H1 (cell line): ENCODE data around the gene MAFB. TPM values are rescaled to one million over a fixed set of nuclear protein-coding genes. Genes with fewer than 3 reads are reported as not detected.

Source experiments
- CTCF ChIA-PET: fragments of 300-600 bp; sonication (Branson Sonifier 250); formaldehyde crosslinking; loops from one replicate; lab custom pipeline; 2021; ENCODE audit not compliant: partially characterized antibody; lab: Charles Lee
- POLR2A ChIA-PET: fragments of 300-600 bp; sonication (Branson Sonifier 250); formaldehyde crosslinking; loops from one replicate; lab custom pipeline; 2021; ENCODE audit warnings: inconsistent platforms; ENCODE audit not compliant: partially characterized antibody; lab: Charles Lee
- DNase-seq, 2 experiments: peaks; one replicate each; pipeline versions ENCODE4 v3.0.0 to v3.0.0-alpha.2; 2010 to 2022; ENCODE audit warnings: low spot score in 2 of 2, low read depth in 1 of 2, mixed read lengths in 1 of 2
- FAIRE-seq: peaks from 2 replicates; lab custom pipeline; 2011; peaks lifted over from hg19 to GRCh38; lab: Jason Lieb, UNC
- H2AFZ ChIP-seq: 2 replicates; pipeline ENCODE4 v1.8.1; 2012; ENCODE audit warnings: low read length, inconsistent platforms
- H2AK5ac ChIP-seq: 2 replicates; pipeline ENCODE4 v1.6.1; 2013; ENCODE audit warnings: low read depth, low read length
- H2BK120ac ChIP-seq: replicated peaks from 2 replicates; pipeline ENCODE3; 2013; ENCODE audit warnings: low read depth, low read length, inconsistent platforms
- H2BK12ac ChIP-seq: 2 replicates; pipeline ENCODE4 v1.6.1; 2013; ENCODE audit warnings: low read depth, low read length
- H2BK15ac ChIP-seq: 2 replicates; pipeline ENCODE4 v1.6.1; 2013; ENCODE audit warnings: low read length
- H2BK20ac ChIP-seq: 2 replicates; pipeline ENCODE4 v1.6.1; 2013; ENCODE audit warnings: low read length
- H2BK5ac ChIP-seq: 2 replicates; pipeline ENCODE4 v1.6.1; 2013; ENCODE audit warnings: low read depth, low read length
- H3K14ac ChIP-seq: 2 replicates; pipeline ENCODE4 v1.6.1; 2013; ENCODE audit warnings: inconsistent platforms; ENCODE audit not compliant: insufficient read length
- H3K18ac ChIP-seq: 2 replicates; pipeline ENCODE4 v1.6.1; 2013; ENCODE audit warnings: low read length; ENCODE audit errors: extremely low read depth
- H3K23ac ChIP-seq: 2 replicates; pipeline ENCODE4 v1.6.1; 2013; ENCODE audit warnings: inconsistent platforms; ENCODE audit not compliant: insufficient read length
- H3K23me2 ChIP-seq: 2 replicates; pipeline ENCODE4 v1.6.1; 2013; ENCODE audit warnings: low read depth, low read length
- H3K27ac ChIP-seq: 2 replicates; pipeline ENCODE4 v1.6.1; 2011; ENCODE audit warnings: low read depth, low read length, inconsistent platforms
- H3K27me3 ChIP-seq, 4 experiments: replicated peaks in 1 of 4; 1 replicate in 1 of 4; 2 replicates in 3 of 4; pipeline versions ENCODE4 v1.6.1 to v1.8.1; 2011 to 2013; ENCODE audit warnings: low read length in 3 of 4, mild to moderate bottlenecking in 3 of 4, inconsistent platforms in 2 of 4, mixed read lengths in 2 of 4, moderate library complexity in 1 of 4; ENCODE audit not compliant: control insufficient read depth in 3 of 4, insufficient read depth in 3 of 4; ENCODE audit errors: extremely low read depth in 1 of 4
- H3K36me3 ChIP-seq, 4 experiments: 2 replicates each; pipeline versions ENCODE4 v1.6.1 to v1.8.1; 2011 to 2013; ENCODE audit warnings: mild to moderate bottlenecking in 4 of 4, low read length in 3 of 4, moderate library complexity in 2 of 4, control low read depth in 1 of 4, inconsistent platforms in 1 of 4; ENCODE audit not compliant: insufficient read depth in 4 of 4, control insufficient read depth in 2 of 4
- H3K4ac ChIP-seq: replicated peaks from 2 replicates; pipeline ENCODE3; 2013; ENCODE audit warnings: low read length, low read depth, mixed read lengths, inconsistent platforms; ENCODE audit not compliant: insufficient read length
- H3K4me1 ChIP-seq, 4 experiments: replicated peaks in 1 of 4; 1 replicate in 1 of 4; 2 replicates in 3 of 4; pipeline versions ENCODE4 v1.6.1 to v1.8.1; 2011 to 2013; ENCODE audit warnings: low read length in 3 of 4, inconsistent platforms in 2 of 4, mixed read lengths in 1 of 4; ENCODE audit not compliant: insufficient read depth in 4 of 4, control insufficient read depth in 3 of 4
- H3K4me2 ChIP-seq, 2 experiments: 2 replicates each; pipeline versions ENCODE4 v1.6.1 to v1.8.1; 2011 to 2013; ENCODE audit warnings: low read depth in 2 of 2, low read length in 2 of 2, control low read depth in 1 of 2, inconsistent platforms in 1 of 2, mild to moderate bottlenecking in 1 of 2; ENCODE audit not compliant: insufficient read depth in 1 of 2
- H3K4me3 ChIP-seq, 4 experiments: fragments of 200-600, 300-600 bp in 1 of 4; sonication (generic), shearing (Covaris generic), sonication (Bioruptor Twin) in 1 of 4; 2 replicates each; pipeline versions ENCODE4 v1.5.1 to v1.8.1; 2011 to 2016; ENCODE audit warnings: low read length in 4 of 4, low read depth in 3 of 4, control low read depth in 2 of 4, inconsistent platforms in 2 of 4, mild to moderate bottlenecking in 2 of 4, mixed read lengths in 1 of 4, moderate library complexity in 1 of 4; ENCODE audit not compliant: insufficient read depth in 2 of 4; ENCODE audit errors: extremely low read depth in 1 of 4
- H3K56ac ChIP-seq: replicated peaks from 2 replicates; pipeline ENCODE3; 2013; ENCODE audit warnings: low read depth, mild to moderate bottlenecking, mixed read lengths, low read length, inconsistent platforms; ENCODE audit not compliant: insufficient read length
- H3K79me1 ChIP-seq: 2 replicates; pipeline ENCODE4 v1.6.1; 2013; ENCODE audit warnings: low read depth, low read length, control low read depth
- H3K79me2 ChIP-seq, 2 experiments: 2 replicates each; pipeline versions ENCODE4 v1.6.1 to v1.8.1; 2012 to 2013; ENCODE audit warnings: low read length in 2 of 2, mild to moderate bottlenecking in 2 of 2, inconsistent platforms in 1 of 2; ENCODE audit not compliant: insufficient read depth in 2 of 2, control insufficient read depth in 1 of 2
- H3K9ac ChIP-seq, 4 experiments: replicated peaks in 1 of 4; 1 replicate in 1 of 4; 2 replicates in 3 of 4; pipeline versions ENCODE4 v1.6.1 to v1.8.1; 2011 to 2013; ENCODE audit warnings: low read depth in 3 of 4, low read length in 3 of 4, control low read depth in 2 of 4, mild to moderate bottlenecking in 2 of 4, moderate library complexity in 2 of 4, inconsistent platforms in 1 of 4; ENCODE audit errors: extremely low read depth in 1 of 4
- H3K9me3 ChIP-seq, 2 experiments: 2 replicates each; pipeline versions ENCODE4 v1.6.1 to v1.8.1; 2012 to 2013; ENCODE audit warnings: mild to moderate bottlenecking in 2 of 2, moderate library complexity in 2 of 2, control low read depth in 1 of 2, inconsistent platforms in 1 of 2, low read depth in 1 of 2, low read length in 1 of 2, mixed read lengths in 1 of 2; ENCODE audit not compliant: insufficient read depth in 2 of 2
- H4K20me1 ChIP-seq, 2 experiments: replicated peaks in 1 of 2; 2 replicates each; pipeline versions ENCODE3 to v1.8.1; 2011 to 2013; ENCODE audit warnings: inconsistent platforms in 2 of 2, low read length in 2 of 2, mild to moderate bottlenecking in 1 of 2; ENCODE audit not compliant: insufficient read depth in 2 of 2, control insufficient read depth in 1 of 2
- H4K5ac ChIP-seq: 2 replicates; pipeline ENCODE4 v1.6.1; 2013; ENCODE audit warnings: low read length, low read depth, mixed read lengths, inconsistent platforms; ENCODE audit not compliant: insufficient read length
- H4K8ac ChIP-seq: 2 replicates; pipeline ENCODE4 v1.8.0; 2013; ENCODE audit warnings: mild to moderate bottlenecking, moderate library complexity, low read length, inconsistent platforms; ENCODE audit not compliant: insufficient read depth; ENCODE audit errors: extremely low read depth
- H4K91ac ChIP-seq: replicated peaks from 2 replicates; pipeline ENCODE3; 2013; ENCODE audit warnings: low read length, mixed read lengths, inconsistent platforms; ENCODE audit not compliant: insufficient read length
- CTBP2 ChIP-seq: IDR thresholded peaks from 2 replicates; pipeline ENCODE4 v1.7.0; 2011; ENCODE audit warnings: borderline replicate concordance, mild to moderate bottlenecking, moderate library complexity, mixed read lengths, low read length; ENCODE audit not compliant: insufficient read depth, insufficient read length
- HDAC6 ChIP-seq: IDR thresholded peaks from one replicate; pipeline ENCODE4 v1.7.1; 2012; ENCODE audit warnings: low read depth, mild to moderate bottlenecking, inconsistent platforms, low read length, moderate library complexity
- NRF1 ChIP-seq: IDR thresholded peaks from 2 replicates; pipeline ENCODE4 v1.6.1; 2011; ENCODE audit warnings: mild to moderate bottlenecking, low read depth, low read length, improper control_type of control experiment
- RFX5 ChIP-seq: IDR thresholded peaks from 2 replicates; pipeline ENCODE4 v1.6.1; 2011; ENCODE audit warnings: low read depth, low read length, improper control_type of control experiment, borderline replicate concordance
- SP4 ChIP-seq: IDR thresholded peaks from 2 replicates; pipeline ENCODE4 v1.6.1; 2012; ENCODE audit warnings: low read length, inconsistent platforms
- WGBS, 2 experiments: shearing (Covaris generic) in 1 of 2; methylation state at CpG; one replicate each; pipeline versions ENCODE4 v1.1.6 to v1.1.7; 2013 to 2015; ENCODE audit warnings: low lambda C conversion rate in 2 of 2, mixed read lengths in 2 of 2, inconsistent platforms in 1 of 2, low coverage in 1 of 2, missing lambda C conversion rate in 1 of 2; ENCODE audit not compliant: insufficient replicate concordance in 2 of 2, insufficient coverage in 1 of 2, insufficient read length in 1 of 2; ENCODE audit errors: extremely low coverage in 1 of 2, missing lambda C conversion rate in 1 of 2; 5-methylcytosine and 5-hydroxymethylcytosine counted together
- polyA plus RNA-seq, 7 experiments: library from polyadenylated mRNA; depleted of rRNA in 3 of 7; stranded (reverse) in 5 of 7; unstranded in 2 of 7; fragments of >200 nt in 5 of 7; fragments of 200-250 nt in 2 of 7; gene quantifications; 1 replicate in 5 of 7; 2 replicates in 1 of 7; 4 replicates in 1 of 7; pipeline versions ENCODE4 v1.2.1 to v1.2.3, GENCODE V29; 2011 to 2013; ENCODE audit warnings: missing spikeins in 2 of 7, mixed read lengths in 2 of 7
- total RNA-seq: library from RNA; stranded (reverse); fragmentation: NEBNext Ultra II Directional; extraction: Animal tissue kit (Norgen Biotek cat#: 25700); gene quantifications from 2 replicates; pipeline ENCODE4 v1.2.1, GENCODE V29; 2021
- TF ChIP-seq, protein P1 (sequence below), 3 experiments: IDR thresholded peaks; 1 replicate in 2 of 3; 2 replicates in 1 of 3; pipeline versions ENCODE4 v1.5.1 to v1.6.1; 2011; ENCODE audit warnings: low read length in 3 of 3, mild to moderate bottlenecking in 3 of 3, inconsistent platforms in 2 of 3, low read depth in 1 of 3, moderate library complexity in 1 of 3; ENCODE audit not compliant: insufficient read depth in 1 of 3; ENCODE audit errors: control extremely low read depth in 1 of 3
- TF ChIP-seq, protein P2 (sequence below): IDR thresholded peaks from 2 replicates; pipeline ENCODE4 v1.6.1; 2012; ENCODE audit warnings: low read length, inconsistent platforms

Gene MAFB
- total and polyA plus RNA-seq, 2 of the 8 experiments (the other 6 are each of a cell fraction or from before 2014, with no cell fraction given) = 0.83 to 1.8 TPM

DNA sequence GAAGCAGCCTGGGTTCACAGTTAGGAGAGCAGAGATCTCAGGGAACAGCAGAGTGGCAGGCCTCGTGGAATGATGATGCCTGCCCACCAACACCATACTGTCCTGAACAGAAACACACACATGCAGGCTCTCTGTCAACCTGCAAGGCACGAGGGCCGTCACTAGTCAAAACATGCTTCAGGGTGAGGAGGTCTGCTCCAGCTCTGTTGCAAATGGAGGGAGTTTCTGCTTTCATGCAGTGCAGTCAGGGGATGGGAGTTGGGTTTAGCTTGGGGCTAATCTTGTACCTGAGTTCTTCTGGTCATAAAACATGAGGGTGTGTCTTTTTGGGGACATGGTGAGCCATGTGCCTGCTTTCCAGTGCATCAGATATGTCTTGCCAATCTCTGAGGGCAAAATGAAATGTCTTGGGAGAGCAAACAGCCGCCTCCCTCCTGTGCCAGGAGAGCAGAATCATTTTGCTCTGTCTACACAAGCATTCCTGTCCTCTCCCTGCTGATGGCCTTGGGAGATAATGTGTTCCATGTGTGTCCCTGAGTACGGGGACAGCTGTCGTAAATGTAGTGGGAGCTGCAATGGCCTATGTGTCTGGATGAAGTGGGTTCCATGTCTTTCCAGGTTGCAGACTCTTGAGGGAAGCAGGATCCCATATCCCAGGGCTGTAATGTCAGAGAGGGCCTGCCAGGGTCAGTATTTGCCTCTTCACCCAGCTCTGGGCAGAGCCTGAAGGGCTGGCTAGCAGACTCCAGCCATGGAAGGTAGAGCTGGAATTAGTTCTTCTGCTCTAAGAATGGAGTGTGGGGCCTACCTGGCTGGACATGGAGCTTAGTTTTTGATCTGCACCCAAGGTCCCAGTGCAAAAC, 40.6 kb downstream of the MAFB start:
- H2BK5ac ChIP-seq = no peak overlapping the region
- no peaks in the 10 kb centered on the region for H4K20me1 ChIP-seq
- H3K56ac ChIP-seq = no peak overlapping the region
- H3K4me2 ChIP-seq = no peak overlapping the region
- no peak overlapping the region for H4K5ac ChIP-seq
- no peaks in the 10 kb centered on the region for H3K23me2 ChIP-seq
- no peaks in the 10 kb centered on the region for H3K79me2 ChIP-seq
- POLR2A ChIA-PET = no interaction called here
- H2BK15ac ChIP-seq = no peak overlapping the region
- no peak overlapping the region for H3K14ac ChIP-seq
- H2BK12ac ChIP-seq = 0 out of 2 replicates have a peak overlapping the region, but pooled peaks have one; percentile 3
- H4K8ac ChIP-seq = no peak overlapping the region
- FAIRE-seq = no peak
- no peaks in the 10 kb centered on the region for H3K36me3 ChIP-seq
- no peak overlapping the region for H3K27ac ChIP-seq
- H3K4me1 ChIP-seq = no peaks in the 10 kb centered on the region; a peak in 1 of 7 replicates
- no peak overlapping the region for H3K9ac ChIP-seq
- no peak overlapping the region for H2BK120ac ChIP-seq
- H3K27me3 ChIP-seq = no peaks in the 10 kb centered on the region
- no peak overlapping the region for H3K18ac ChIP-seq
- H3K4ac ChIP-seq = no peak overlapping the region
- no peak overlapping the region for H3K23ac ChIP-seq
- H3K9me3 ChIP-seq = no peaks in the 10 kb centered on the region
- no peak overlapping the region for H4K91ac ChIP-seq
- CTCF ChIA-PET = interaction anchor here (0.7 to 1.6 kb wide), 7 partner anchors 8 to 384 kb away, joined by 3 to 4 read pairs (median 3); no protein-coding TSS in a partner anchor
- no peak overlapping the region for H2AFZ ChIP-seq
- no peak overlapping the region for H2AK5ac ChIP-seq
- no peak overlapping the region for H3K4me3 ChIP-seq
- H3K79me1 ChIP-seq = no peaks in the 10 kb centered on the region
- no peak for DNase-seq
- 89% methylated on average over 6 of the region's 6 CpGs; no CpG with 5 or more reads in 1 of the 2 experiments for WGBS, 2 experiments
- no peak overlapping the region for H2BK20ac ChIP-seq
- no peak for TF ChIP-seq SP4
- TF ChIP-seq RFX5 = no peak
- TF ChIP-seq CTBP2 = no peak
- TF ChIP-seq HDAC6 = no peak
- TF ChIP-seq, protein P1, sequence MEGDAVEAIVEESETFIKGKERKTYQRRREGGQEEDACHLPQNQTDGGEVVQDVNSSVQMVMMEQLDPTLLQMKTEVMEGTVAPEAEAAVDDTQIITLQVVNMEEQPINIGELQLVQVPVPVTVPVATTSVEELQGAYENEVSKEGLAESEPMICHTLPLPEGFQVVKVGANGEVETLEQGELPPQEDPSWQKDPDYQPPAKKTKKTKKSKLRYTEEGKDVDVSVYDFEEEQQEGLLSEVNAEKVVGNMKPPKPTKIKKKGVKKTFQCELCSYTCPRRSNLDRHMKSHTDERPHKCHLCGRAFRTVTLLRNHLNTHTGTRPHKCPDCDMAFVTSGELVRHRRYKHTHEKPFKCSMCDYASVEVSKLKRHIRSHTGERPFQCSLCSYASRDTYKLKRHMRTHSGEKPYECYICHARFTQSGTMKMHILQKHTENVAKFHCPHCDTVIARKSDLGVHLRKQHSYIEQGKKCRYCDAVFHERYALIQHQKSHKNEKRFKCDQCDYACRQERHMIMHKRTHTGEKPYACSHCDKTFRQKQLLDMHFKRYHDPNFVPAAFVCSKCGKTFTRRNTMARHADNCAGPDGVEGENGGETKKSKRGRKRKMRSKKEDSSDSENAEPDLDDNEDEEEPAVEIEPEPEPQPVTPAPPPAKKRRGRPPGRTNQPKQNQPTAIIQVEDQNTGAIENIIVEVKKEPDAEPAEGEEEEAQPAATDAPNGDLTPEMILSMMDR (IDR thresholded peaks at IDR 0.05; ENCODE audit: control extremely low read depth in 1 of 3, insufficient read depth in 1 of 3, low read depth in 1 of 3, low read length in 3 of 3) = no peak
- no peak for TF ChIP-seq NRF1
- TF ChIP-seq, protein P2, sequence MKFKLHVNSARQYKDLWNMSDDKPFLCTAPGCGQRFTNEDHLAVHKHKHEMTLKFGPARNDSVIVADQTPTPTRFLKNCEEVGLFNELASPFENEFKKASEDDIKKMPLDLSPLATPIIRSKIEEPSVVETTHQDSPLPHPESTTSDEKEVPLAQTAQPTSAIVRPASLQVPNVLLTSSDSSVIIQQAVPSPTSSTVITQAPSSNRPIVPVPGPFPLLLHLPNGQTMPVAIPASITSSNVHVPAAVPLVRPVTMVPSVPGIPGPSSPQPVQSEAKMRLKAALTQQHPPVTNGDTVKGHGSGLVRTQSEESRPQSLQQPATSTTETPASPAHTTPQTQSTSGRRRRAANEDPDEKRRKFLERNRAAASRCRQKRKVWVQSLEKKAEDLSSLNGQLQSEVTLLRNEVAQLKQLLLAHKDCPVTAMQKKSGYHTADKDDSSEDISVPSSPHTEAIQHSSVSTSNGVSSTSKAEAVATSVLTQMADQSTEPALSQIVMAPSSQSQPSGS = no peak
